ENCODE measurements around the gene RUSF1. TPM values are rescaled to one million over a fixed set of nuclear protein-coding genes. Genes with fewer than 3 reads are reported as not detected.
"Not testable (repeated sequence)": the region's sequence is repeated elsewhere in the genome, so short reads cannot be mapped to it uniquely, and the experiment has no call there.

The RUSF1 gene
- total RNA-seq (2014; rRNA removed; shearing (Covaris generic)), result 33.3 and 35.3 TPM in 2 replicates

DNA sequence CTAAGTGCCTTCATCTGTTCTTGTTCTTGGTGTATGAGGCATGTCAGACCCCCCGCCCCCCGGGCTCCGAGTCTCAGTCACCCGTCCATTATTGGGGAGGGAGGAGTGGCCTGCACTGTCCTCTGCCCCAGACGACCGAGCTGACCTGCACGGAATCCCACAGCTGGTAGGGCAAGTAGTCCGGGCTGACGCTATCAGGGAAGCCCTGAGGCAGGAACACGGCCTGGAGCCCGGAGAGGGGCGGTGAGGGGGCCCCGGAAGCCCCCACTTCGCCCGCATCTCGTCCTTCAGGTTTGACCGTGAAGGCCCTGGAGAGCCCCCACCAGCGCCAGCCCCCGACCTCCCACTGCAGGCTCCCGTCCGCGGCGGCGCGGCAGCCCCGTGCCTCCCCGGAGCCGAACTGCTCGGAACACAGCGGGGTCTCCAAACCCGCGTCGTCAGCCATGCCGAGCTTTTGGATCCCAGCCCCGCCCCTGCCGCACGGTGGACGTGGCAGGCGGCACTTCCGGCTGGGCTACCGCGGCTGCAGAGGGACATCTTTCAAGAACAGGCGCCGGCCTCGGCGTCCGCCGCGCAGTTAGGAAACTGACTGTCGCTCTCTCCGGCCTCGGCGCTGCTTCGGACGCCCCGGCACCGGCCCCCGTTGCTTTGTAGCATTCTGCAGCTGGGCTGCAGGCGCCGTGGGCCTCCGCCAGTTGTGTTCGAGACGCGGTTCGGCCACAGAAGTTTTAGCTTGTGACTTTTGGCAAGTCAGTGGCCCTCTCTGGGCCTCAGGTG lies at the start of gene RUSF1:
RUSF1 (minus strand) TSS at position 463 of the 777 bp plus-strand sequence; CDS start at position 445, 18 bp downstream.
- peak; percentile 93 for DNase-seq (ENCODE audit: low read depth)

DNA sequence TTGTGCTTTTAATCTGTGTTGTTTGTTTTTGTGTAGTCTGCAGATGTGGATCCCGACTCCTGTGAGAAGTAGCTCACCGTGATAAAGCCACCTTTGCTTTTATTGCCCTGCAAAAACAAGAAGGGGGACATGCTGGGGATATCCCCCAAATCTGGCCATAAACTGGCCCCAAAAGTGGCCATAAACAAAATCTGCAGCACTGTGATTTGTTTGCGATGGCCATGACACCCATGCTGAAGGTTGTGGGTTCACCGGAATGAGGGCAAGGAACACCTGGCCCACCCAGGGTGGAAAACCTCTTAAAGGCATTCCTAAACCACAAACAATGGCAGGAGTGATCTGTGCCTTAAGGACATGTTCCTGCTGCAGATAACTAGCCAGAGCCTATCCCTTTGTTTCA lies 34.6 kb upstream of the RUSF1 start:
- DNase-seq (ENCODE audit: low read depth), result no peak

DNA sequence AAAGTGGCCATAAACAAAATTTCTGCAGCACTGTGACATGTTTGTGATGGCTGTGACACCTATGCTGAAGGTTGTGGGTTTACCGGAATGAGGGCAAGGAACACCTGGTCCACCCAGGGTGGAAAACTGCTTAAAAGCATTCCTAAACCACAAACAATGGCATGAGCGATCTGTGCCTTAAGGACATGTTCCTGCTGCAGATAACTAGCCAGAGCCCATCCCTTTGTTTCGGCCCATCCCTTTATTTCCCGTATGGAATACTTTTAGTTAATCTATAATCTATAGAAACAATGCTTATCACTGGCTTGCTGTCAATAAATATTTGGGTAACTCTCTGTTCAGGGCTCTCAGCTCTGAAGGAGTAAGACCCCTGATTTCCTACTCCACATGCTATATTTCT lies 31.6 kb upstream of the RUSF1 start:
- not testable (repeated sequence) for DNase-seq (ENCODE audit: low read depth)

DNA sequence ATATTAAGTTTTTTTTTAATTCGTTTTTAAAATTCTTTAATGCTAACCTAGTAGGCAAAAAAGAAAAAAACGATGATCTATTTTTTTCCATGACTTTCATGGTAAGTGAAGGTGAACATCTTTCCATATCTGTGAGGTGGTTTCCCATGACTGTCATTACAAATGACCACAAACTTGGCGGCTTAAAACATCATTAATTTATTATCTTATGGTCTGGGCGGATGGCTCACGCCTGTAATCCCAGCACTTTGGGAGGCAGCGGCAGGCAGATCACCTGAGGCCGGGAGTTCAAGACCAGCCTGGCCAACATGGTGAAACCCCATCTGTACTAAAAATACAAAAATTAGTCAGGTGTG lies 30.0 kb upstream of the RUSF1 start:
- DNase-seq (ENCODE audit: low read depth), result not testable (repeated sequence)

DNA sequence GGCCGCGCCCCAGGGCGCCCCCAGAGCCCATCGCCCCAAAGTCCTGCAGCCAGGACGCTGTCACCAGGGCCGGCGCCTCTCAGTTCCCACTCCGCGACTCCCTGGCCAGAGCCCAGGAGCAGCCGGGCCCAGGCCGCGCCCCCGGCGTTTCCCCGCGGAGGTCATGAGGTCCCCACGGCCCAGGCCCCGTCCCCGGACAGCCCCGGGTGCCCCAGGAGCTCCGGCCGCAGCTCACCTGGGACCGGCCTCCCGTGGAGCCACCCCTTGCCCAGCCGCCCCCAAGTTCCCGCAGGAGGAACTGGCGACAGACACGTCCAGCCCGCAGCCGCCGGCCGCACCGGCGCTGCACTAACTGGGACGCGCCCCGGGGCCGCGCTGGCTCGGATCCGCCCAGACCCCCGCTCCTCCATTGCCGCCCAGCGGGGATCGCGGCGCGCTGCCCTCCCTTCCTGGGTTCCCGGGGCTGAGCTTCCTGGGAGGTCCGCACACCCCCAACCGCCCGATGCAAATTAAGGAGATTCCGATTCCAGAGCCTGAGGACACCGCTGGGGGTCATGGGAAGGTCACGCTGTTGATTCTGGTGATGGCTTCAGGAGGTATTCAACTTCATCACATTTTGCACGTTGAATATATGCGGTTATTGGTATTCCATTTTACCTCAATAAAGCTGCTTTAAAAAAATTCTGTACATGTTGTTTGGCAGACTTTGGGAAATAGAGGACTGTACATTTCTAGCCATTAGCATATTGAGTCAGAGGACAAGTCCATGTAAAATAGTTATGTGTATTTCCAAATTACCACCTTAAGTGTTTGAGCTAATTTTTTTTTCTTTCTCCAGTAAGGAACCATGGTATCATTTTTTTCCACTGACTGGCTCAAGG lies 29.4 kb upstream of the RUSF1 start:
- peak; percentile 12 for DNase-seq (ENCODE audit: low read depth)

DNA sequence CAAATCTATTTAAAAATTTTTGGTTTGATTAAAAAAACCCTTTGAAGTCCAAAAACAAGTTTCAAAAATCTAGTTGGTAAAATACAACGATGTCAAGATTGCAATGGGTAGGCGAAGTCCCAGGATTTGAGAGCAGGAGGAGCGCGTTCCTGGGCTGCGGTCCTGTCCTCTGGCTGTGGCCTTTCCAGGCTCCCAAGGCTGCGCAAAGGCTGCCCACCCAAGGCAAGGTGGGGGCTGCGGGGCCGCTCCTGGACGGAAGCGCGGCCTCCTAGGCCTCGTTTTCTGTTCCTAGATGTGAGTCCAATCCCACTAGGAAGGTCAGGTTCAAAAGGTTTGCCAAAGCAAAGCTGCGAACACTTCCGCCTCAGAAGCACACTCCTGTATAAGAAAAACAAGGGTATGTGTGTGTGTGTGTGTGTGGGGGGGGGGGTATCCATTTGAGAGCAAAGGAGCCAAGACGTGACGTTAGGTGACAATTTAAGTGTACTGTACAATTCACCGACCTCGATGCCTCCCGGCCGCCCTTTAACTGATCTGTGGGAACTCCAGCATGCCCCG lies 28.7 kb upstream of the RUSF1 start:
- DNase-seq (ENCODE audit: low read depth), result no peak

DNA sequence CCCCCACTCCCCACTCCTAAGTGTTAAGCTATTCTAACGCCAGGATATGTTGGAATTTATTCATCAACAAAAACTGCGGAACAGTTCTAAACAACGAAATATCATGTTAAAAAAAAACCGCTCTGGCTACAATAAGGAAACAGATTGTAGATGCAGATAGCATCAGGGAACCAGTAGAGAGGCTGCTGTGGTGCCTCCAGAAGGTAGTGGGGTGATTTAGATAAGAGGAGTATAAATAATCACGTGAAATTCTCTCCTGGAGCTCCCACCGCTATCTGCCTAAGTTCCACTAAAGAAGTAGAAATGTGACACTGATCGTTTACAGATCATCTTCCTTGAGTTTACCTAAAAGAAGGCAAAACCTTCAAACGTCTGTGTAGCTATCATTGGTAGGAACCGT lies 27.5 kb upstream of the RUSF1 start:
- no peak for DNase-seq (ENCODE audit: low read depth)

DNA sequence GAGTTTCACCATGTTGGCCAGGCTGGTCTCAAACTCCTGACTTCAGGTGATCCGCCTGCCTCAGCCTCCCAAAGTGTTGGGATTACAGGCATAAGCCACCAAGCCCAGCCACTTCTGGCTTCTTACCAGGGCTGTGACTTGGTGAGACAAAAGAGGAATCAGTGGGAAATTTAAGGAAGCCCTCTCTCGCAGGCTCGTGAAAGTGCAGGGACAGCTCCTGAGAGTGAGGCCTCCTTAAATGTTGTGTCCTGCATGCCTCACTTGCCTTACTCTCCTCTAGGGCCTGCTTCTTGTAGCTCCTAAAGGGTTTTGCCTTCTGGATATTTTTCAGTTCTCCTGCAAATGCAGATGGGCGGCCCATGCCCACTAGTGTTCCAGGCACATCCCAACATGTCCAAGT lies 24.7 kb upstream of the RUSF1 start:
- DNase-seq (ENCODE audit: low read depth), result no peak

DNA sequence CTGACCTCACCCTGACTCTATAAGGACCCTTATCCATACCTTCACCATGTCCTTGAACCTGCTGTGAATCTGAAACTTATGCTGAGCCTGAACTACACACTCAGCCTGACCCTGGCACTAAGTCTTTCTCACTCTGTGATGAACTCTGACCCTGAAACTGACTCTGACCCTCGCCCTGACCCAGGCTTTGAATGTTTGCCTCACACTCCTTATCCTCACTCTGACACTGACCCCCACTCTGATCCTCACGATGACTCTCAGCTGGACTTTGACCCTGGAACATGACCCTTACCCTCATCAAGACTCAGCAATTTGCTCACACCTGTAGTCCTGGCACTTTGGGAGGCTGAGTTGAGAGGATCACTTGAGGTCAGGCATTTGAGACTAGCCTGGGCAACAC lies 23.9 kb upstream of the RUSF1 start:
- no peak for DNase-seq (ENCODE audit: low read depth)

DNA sequence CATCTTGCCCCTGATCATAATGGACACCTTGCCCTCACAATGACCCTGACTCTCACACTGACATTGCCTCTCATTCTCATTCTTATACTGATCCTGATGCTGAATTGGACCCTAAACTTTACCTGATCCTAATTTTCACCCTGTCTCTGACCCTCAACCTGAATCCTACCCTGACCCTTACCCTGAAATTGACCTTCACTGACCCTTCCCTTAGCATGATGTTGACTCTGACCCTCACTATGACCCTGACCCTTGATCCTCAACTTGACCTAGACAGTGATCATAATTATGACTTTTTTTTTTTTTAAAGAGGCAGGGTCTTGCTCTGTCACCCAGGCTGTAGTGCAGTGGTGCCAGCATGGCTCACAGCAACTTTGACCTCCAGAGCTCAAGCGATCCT lies 22.9 kb upstream of the RUSF1 start:
- DNase-seq (ENCODE audit: low read depth), result no peak

DNA sequence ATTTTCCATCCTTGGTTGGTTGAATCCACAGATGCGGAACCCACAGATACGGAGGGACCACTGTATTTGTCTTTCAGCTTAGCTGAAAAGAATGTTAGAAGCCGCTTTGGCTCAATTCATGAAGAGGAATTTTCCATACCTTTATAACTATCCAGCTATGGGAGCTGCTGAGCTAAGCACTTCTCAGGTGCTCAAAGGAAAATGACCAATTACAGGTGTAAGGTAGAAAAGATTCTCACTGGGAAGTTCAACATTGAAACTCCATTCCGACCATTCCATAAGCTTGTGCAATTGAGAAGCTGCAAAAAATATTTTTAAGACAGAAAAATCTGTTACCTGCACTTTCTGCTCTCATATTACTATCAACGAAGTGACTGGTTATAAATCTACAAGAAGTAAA lies 22.2 kb upstream of the RUSF1 start:
- DNase-seq (ENCODE audit: low read depth), result no peak

DNA sequence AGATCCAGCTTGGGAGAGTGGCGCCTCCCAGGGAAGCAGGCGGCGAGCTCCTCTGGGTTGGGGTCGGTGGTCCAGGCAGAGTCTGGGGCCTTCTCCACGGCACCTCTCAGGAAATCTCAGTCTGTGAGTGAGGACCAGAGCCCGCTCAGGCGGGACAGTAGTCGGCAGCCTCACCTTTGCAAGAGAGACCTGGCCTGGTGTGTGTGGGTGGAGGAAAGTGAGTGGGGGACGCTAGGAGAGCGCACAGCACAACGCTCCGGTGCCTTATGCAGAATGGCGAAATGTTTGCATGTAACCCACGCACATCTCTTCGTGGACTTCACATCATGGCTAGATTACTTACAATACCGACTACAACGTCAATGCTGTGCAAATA lies 21.7 kb upstream of the RUSF1 start:
- DNase-seq (ENCODE audit: low read depth), result no peak

DNA sequence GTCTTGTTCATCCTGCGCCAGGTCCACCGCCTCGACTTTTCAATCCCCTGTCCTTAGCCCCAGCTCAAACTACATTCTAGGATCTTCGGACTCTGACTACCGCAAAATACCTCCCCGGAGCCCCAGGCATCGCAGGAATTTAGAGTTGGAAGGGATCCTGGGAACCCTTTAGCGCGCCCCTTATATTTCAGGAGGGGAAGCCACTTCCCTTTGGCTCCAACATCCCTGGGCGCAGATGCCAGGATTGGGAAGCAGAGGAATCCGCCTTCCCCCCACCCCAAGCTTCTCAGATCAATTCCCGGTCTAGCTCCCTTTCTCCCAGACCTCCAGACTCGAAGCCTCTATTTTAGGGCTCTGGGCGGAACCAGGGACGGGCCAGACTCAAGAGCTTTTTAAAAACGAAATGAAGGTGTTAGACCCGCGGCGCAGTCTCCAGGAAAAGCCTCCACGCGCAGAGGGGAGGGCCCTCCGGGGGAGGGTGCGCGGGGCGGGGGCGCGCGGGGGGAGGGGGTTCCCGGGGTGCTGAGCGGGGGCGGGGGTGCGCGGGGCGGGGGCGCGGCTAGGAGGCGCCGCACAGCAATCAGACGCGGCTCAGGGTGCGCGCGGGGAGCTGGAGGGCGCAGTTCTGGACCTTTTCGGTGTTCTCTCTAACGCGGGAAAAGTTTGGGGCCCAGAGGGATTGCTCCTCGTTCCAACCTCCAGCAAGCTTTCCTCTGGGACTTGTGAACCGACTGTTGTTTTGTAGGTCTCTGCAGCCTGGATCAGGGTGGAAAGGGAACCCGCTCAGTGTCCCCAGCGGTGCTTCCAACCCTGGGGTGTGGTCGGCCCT lies 21.1 kb upstream of the RUSF1 start:
- DNase-seq (ENCODE audit: low read depth), result no peak

DNA sequence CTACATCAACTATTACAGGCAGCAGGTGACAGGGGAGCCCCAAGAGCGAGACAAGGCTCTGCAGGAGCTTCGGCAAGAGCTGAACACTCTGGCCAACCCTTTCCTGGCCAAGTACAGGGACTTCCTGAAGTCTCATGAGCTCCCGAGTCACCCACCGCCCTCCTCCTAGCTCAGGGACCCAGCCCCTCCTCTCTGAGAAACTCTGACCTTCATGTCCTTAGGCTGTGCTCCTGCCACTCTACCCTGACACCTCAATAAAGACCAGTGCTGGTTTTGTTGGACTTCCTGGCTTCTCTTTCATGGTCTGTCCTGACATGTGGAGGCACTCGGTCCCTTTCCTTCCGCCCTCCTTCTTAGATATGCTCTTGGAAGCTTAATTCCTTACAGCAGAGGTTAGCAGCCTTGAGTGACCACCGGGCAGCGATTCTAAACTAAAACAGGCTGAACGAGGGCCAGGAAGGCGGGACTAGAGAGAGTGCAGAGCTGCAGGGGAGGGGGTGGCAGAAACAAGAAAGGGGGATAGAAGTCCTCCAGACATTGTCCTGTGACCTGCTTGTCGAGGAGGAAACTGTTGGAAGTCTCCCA lies 20.4 kb upstream of the RUSF1 start:
- DNase-seq (ENCODE audit: low read depth), result no peak

DNA sequence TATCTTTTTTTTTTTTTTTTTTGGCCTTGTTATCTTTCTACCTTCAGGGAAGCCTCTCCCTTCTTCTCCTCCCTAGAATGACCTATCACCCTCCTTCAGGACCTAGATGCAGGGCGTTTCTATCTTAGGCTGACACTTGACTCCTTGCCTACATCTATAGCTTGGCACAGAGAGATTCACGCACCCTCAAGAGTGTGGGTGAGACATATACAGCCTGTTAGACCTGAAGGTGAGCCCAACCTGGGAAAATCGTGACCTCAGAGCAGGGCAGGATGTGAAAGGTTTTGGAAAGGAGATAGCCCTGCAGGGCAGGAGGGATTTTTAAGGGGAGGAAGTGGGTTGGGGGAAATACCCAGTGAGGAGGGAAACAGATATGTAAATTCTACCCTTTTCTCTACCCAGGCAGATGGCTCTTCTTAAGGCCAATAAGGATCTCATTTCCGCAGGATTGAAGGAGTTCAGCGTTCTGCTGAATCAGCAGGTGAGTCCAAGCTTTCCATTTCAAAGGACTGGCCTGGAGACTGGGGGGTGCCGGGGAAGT lies 19.6 kb upstream of the RUSF1 start, which contains the start of gene AHSP:
AHSP (plus strand) TSS at position 167 of the 541 bp plus-strand sequence; CDS start at position 407, 240 bp downstream.
- no peak for DNase-seq (ENCODE audit: low read depth)

DNA sequence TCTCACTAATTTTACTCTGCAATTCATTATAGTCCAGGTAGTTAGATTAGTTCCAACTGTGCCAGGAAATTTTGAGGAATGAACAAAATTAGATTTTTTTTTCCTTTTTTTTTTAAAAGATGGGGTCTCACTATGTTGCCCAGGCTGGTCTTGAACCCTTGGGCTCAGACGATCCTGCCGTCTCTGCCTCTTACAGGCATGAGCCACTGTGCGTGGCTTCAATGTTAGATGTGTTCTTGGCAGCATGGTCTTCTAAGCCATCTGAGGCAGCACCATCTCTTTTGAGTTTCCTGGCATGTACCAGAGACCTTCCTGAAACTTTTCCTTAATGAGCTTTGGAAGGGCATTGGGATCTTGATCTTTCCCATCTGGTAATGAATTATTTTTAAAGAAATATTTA lies 16.9 kb upstream of the RUSF1 start:
- no peak for DNase-seq (ENCODE audit: low read depth)

DNA sequence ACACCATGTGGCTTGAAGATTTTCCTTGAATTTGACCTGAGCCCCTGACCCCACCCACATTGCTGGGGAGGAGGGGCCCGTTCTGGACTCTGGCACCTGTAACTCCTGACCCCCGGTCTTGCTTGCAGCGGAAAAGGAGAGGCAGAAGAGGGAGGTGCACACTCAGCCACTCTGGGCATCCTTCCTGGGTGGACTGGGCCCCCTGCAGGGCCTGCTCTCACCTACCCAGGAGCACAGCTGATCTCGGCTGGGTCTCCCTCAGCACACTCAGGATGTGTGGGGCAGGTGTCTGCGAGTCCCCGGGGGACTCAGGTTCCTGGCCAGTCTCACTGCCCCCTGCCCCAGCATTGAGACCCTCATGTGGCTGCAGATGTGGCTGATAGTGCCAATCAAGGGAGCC lies 15.6 kb upstream of the RUSF1 start:
- not testable (repeated sequence) for DNase-seq (ENCODE audit: low read depth)

DNA sequence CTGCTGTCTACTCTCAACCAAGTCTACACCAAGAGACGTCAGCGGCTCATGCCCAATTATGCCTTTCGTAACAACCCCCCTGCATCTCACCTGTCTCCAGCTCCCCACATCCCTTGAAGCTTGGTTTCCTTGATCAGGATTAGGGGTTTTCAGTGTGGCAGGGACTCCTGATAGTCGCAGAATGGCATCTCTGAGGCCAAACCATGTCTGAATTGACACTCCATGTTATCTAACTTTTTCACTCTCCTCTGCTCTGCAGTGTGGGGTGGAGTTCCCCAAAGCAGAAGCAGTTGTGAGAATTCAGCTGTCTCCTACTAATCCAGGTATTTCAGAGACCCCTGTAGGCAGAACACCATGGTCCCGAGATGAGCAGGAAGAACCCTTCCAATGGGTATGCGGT lies 13.9 kb upstream of the RUSF1 start:
- no peak for DNase-seq (ENCODE audit: low read depth)

DNA sequence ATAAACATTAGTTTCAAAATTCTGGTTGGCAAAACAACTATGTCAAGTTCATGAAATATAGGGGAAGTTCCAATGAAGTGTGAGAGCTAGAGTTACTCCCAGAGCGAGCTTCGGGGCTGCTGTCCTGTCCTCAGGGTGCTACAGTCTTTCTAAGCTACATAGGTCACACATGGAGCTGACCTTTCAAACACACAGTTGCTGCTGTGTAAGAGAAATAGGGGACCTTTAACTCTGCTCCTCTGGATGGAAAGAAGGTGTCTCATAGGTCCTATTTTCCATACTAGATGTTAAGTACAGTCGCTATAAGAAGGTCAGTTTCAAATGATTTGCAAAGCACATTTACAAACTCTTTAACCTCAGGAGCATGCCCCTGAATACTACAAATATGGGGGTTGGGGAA lies 13.2 kb upstream of the RUSF1 start:
- DNase-seq (ENCODE audit: low read depth), result no peak

DNA sequence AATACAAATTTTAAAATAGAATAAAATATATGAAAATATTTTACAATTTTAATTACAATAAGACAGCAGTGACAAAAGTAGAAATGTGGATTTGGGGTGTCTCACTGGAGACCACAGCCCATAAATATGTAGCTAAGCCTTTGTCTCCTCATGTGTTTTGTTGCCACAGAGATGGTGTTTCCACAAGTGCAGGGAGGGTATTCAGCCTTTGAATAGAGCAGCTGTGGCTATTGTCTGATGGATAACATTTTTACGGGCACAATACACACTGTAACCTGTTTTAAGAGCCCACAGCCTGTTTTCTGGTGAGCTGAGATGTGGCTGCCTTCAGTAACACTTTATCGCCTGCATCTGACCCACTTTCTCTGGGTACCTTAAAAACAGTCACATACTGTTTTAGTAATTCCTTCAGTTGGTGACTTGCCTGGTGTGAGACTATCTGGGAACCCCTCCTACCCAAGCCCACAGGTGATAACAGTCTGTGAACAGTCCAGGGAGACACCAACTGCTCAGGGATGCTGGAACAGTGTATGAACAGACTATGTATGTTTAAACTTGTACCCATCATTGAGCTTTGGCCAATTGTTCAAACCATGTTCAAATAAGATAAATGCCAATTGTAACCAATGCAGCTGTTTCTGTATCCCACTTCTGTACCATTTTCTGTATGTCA lies 11.7 kb upstream of the RUSF1 start:
- DNase-seq (ENCODE audit: low read depth), result no peak
